ENCODE measurements around the gene NEURL1. TPM values are rescaled to one million over a fixed set of nuclear protein-coding genes. Genes with fewer than 3 reads are reported as not detected.
A peak's percentile ranks its signal among the peaks of the same experiment; 100 is the strongest.
"Not testable (repeated sequence)": the region's sequence is repeated elsewhere in the genome, so short reads cannot be mapped to it uniquely, and the experiment has no call there.

The NEURL1 gene
- total and polyA plus RNA-seq, 2 donors, result 5.2 to 27.8 TPM

- Histone ChIP-seq H3K27ac (ENCODE audit: low read depth) (no peak overlapping the region), H3K4me3 (ENCODE audit: low read depth, low read length) (no peak overlapping the region), H3K36me3 (ENCODE audit: insufficient read depth) (no peaks in the 10 kb centered on the region), H3K4me1 (ENCODE audit: insufficient read depth) (no peaks in the 10 kb centered on the region)
- no peak for DNase-seq (ENCODE audit: extremely low spot score)
- 93% methylated on average over 2 of the region's 2 CpGs for WGBS
Observed at GRCh38 chr10:103472005-103472404, 21.5 kb upstream of the NEURL1 start.

DNA sequence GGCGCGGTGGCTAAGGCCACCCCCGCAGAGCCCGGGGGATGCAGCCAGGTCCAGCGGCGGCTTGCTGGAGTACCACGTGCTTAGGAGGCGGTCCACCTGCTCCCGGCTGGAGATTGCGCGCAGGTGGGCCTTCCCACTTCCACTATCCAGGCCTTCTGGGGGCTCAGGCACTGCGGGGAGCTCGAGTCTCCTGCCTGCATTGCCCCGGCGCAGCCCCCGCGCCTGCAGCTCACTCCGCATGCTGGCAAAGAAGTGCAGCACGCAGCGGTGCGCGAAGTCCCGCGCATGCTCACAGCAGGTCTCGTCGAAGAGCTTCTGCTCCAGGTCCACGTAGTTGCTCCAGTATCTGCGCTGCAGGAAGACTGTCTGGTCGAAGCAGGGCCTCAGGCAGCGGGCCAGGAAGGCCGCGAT is 20.2 kb upstream of the NEURL1 start:
- Histone ChIP-seq H3K36me3 (ENCODE audit: insufficient read depth) (no peaks in the 10 kb centered on the region), H3K4me3 (ENCODE audit: low read depth, low read length) (no peak overlapping the region), H3K27ac (ENCODE audit: low read depth) (no peak overlapping the region), H3K4me1 (ENCODE audit: insufficient read depth) (no peaks in the 10 kb centered on the region)
- DNase-seq (ENCODE audit: extremely low spot score), result no peak
- 70% methylated on average over 32 of the region's 32 CpGs for WGBS

DNA sequence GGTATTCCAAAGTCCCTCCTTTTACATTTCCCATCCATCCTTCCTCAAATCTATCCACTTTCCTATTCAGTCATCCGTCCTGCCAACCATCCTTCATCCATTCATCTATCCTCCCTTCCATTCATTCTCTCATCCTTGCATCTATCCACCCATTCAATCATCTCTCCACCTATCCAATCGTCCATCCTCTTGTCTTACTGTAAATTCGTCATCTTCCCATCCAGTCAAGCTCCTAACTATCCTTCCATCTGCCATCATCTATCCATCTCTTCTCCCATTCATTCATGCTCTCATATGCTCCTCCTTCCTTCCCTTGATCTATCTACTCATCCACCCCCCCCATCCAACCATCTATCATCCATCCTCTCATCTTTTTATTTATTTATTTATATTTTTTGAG is 19.4 kb upstream of the NEURL1 start:
- no peak overlapping the region for H3K4me3 ChIP-seq (ENCODE audit: low read depth, low read length)
- WGBS, result 94% methylated on average over 3 of the region's 3 CpGs
- H3K36me3 ChIP-seq (ENCODE audit: insufficient read depth), result no peaks in the 10 kb centered on the region
- H3K4me1 ChIP-seq (ENCODE audit: insufficient read depth), result no peaks in the 10 kb centered on the region
- DNase-seq (ENCODE audit: extremely low spot score), result no peak
- no peak overlapping the region for H3K27ac ChIP-seq (ENCODE audit: low read depth)

- Histone ChIP-seq H3K4me3 (ENCODE audit: low read depth, low read length) (no peak overlapping the region), H3K36me3 (ENCODE audit: insufficient read depth) (no peaks in the 10 kb centered on the region), H3K27ac (ENCODE audit: low read depth) (no peak overlapping the region), H3K4me1 (ENCODE audit: insufficient read depth) (no peaks in the 10 kb centered on the region)
- 75% methylated on average over 4 of the region's 4 CpGs for WGBS
- DNase-seq (ENCODE audit: extremely low spot score), result no peak
Observed at GRCh38 chr10:103475437-103475836, 18.1 kb upstream of the NEURL1 start.

- 74% methylated on average over 11 of the region's 11 CpGs for WGBS
- DNase-seq (ENCODE audit: extremely low spot score), result no peak
- Histone ChIP-seq H3K4me1 (ENCODE audit: insufficient read depth) (no peaks in the 10 kb centered on the region), H3K4me3 (ENCODE audit: low read depth, low read length) (no peak overlapping the region), H3K27ac (ENCODE audit: low read depth) (no peak overlapping the region), H3K36me3 (ENCODE audit: insufficient read depth) (no peaks in the 10 kb centered on the region)
Observed at GRCh38 chr10:103476046-103476768, 17.3 kb upstream of the NEURL1 start.

GRCh38 chr10:103478671-103479070 is 14.8 kb upstream of the NEURL1 start:
- DNase-seq (ENCODE audit: extremely low spot score), result no peak
- no peak overlapping the region for H3K27ac ChIP-seq (ENCODE audit: low read depth)
- H3K4me3 ChIP-seq (ENCODE audit: low read depth, low read length), result no peak overlapping the region
- no peaks in the 10 kb centered on the region for H3K36me3 ChIP-seq (ENCODE audit: insufficient read depth)
- WGBS, result 88% methylated on average over 22 of the region's 22 CpGs
- no peaks in the 10 kb centered on the region for H3K4me1 ChIP-seq (ENCODE audit: insufficient read depth)

DNA sequence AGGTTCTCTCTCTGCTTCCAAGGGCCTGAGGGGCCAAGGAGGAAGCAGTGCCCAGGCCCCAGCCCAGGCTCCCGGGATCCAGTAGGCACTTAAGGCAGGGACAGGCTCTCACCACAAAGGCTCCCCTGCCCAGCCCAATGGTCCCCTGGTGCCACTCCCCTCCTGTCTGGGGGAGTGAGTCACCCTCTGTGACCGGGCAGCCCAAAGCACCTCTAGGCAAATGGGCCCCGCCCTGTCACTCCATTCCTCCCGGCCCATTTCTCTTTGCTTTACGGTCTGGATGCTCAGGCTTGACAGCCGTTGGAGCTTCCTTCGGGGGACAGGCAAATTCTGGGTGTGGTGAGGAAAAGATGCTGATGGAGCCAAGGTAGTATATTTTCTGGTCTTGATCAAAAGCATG is 14.4 kb upstream of the NEURL1 start, which contains the start of gene CALHM3:
TSS of gene CALHM3 (minus strand) at position 106 of the 400 bp plus-strand sequence. CDS start 208 bp downstream, outside the sequence.
- no peak within 1 kb of the TSS for H3K27ac ChIP-seq (ENCODE audit: low read depth)
- 66% methylated on average over 7 of the region's 7 CpGs for WGBS
- DNase-seq (ENCODE audit: extremely low spot score), result no peak
- H3K4me1 ChIP-seq (ENCODE audit: insufficient read depth), result no peaks in the 10 kb centered on the region
- H3K36me3 ChIP-seq (ENCODE audit: insufficient read depth), result no peaks in the 10 kb centered on the region
- no peak within 1 kb of the TSS for H3K4me3 ChIP-seq (ENCODE audit: low read depth, low read length)

DNA sequence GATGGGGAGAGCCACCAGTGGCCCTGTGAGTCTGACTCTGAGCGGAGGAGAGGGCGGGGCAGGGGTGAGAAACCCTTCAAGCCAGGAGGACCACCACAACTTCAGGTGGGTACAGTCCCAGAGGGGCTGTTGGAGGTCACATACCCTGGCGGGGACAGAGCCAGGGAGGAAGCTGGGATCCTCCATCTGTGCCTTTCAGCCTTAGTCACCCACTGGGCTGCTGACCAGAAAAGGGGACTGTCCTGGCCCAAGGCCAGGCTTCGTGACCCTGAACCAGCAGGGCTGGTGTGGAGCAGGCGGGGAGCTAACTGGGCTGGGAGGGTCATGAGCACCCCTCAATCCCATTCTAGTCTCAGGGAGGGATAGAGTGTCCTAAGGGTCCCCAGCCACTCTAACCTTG is 13.0 kb upstream of the NEURL1 start:
- WGBS, result 71% methylated on average over 5 of the region's 5 CpGs
- DNase-seq (ENCODE audit: extremely low spot score), result no peak
- Histone ChIP-seq H3K27ac (ENCODE audit: low read depth) (no peak overlapping the region), H3K4me3 (ENCODE audit: low read depth, low read length) (no peak overlapping the region), H3K36me3 (ENCODE audit: insufficient read depth) (no peaks in the 10 kb centered on the region), H3K4me1 (ENCODE audit: insufficient read depth) (no peaks in the 10 kb centered on the region)

GRCh38 chr10:103481974-103482531 is 11.5 kb upstream of the NEURL1 start:
- no peak for DNase-seq (ENCODE audit: extremely low spot score)
- Histone ChIP-seq H3K4me1 (ENCODE audit: insufficient read depth) (no peaks in the 10 kb centered on the region), H3K4me3 (ENCODE audit: low read depth, low read length) (no peak overlapping the region), H3K36me3 (ENCODE audit: insufficient read depth) (no peaks in the 10 kb centered on the region), H3K27ac (ENCODE audit: low read depth) (no peak overlapping the region)
- WGBS, result 63% methylated on average over 12 of the region's 12 CpGs

DNA sequence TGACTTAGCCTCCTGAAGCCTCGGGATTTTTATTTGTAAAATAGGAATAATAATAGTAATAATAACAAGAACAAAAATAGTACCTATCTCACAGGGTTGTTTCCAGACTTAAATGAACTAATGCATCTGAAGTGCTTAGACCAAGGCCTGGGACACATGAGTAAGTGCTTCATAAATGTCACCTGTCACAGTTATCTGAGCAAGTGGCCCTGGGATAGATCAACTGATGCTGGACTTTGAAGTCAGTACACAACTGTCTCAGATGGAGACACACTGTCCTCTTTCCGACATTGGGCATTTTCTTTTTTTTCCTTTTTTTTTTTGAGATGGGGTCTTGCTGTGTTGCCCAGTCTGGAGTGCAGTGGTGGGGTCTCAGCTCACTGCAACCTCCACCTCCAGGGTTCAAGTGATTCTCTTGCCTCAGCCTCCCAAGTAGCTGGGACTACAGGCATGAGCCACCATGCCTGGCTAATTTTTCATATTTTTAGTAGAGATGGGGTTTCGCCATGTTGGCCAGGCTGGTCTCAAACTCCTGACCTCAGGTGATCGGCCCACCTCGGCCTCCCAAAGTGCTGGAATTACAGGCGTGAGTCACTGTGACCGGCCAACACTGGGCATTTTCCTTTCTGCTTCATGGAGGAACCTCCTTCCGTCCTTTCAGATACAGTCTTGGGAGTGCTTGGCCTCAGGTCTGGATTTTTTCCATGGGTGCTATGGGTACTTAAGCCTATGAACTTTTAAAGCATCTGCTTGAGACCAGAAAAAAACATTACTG is 6.7 kb upstream of the NEURL1 start:
- WGBS, result 71% methylated on average over 8 of the region's 8 CpGs
- not testable (repeated sequence) for H3K36me3 ChIP-seq (ENCODE audit: insufficient read depth); H3K27ac ChIP-seq (ENCODE audit: low read depth); H3K4me1 ChIP-seq (ENCODE audit: insufficient read depth); H3K4me3 ChIP-seq (ENCODE audit: low read depth, low read length); DNase-seq (ENCODE audit: extremely low spot score)

- Histone ChIP-seq H3K4me1 (ENCODE audit: insufficient read depth) (no peaks in the 10 kb centered on the region), H3K27ac (ENCODE audit: low read depth) (no peak overlapping the region), H3K4me3 (ENCODE audit: low read depth, low read length) (no peak overlapping the region), H3K36me3 (ENCODE audit: insufficient read depth) (no peaks in the 10 kb centered on the region)
- DNase-seq (ENCODE audit: extremely low spot score), result no peak
- WGBS, result 46% methylated on average over 2 of the region's 2 CpGs
Observed at GRCh38 chr10:103487410-103487708, 6.1 kb upstream of the NEURL1 start.

GRCh38 chr10:103490986-103491314 is 2.6 kb upstream of the NEURL1 start:
- Histone ChIP-seq H3K27ac (ENCODE audit: low read depth) (no peak overlapping the region), H3K36me3 (ENCODE audit: insufficient read depth) (no peaks in the 10 kb centered on the region), H3K4me1 (ENCODE audit: insufficient read depth) (peaks cover 3% of the 10 kb centered on the region), H3K4me3 (ENCODE audit: low read depth, low read length) (no peak overlapping the region)
- DNase-seq (ENCODE audit: extremely low spot score), result no peak
- WGBS, result 91% methylated on average over 1 of the region's 1 CpG

- Histone ChIP-seq H3K4me1 (ENCODE audit: insufficient read depth) (peaks cover 3% of the 10 kb centered on the region), H3K27ac (ENCODE audit: low read depth) (no peak overlapping the region), H3K4me3 (ENCODE audit: low read depth, low read length) (no peak overlapping the region), H3K36me3 (ENCODE audit: insufficient read depth) (no peaks in the 10 kb centered on the region)
- DNase-seq (ENCODE audit: extremely low spot score), result peak; percentile 54
- WGBS, result 39% methylated on average over 7 of the region's 7 CpGs
Observed at GRCh38 chr10:103491729-103492364, 1.7 kb upstream of the NEURL1 start.
